Activated T-cell treated with anti-CD3 and anti-CD28 coated beads, Interleukin-2, amount 50 U/mL, for 4 hours (primary cell): ENCODE data around the gene PTPRT. TPM values are rescaled to one million over a fixed set of nuclear protein-coding genes. Genes with fewer than 3 reads are reported as not detected.

Experiments used
- ATAC-seq, 2 donors: fragments of 200-7000 bp; cut with Tn5 transposase; one replicate each; pipeline ENCODE4 v1.10.0; 2021
- DNase-seq: peaks from one replicate; pipeline ENCODE4 v3.0.0-alpha.2; 2020
- H3K27me3 Mint-ChIP-seq: one replicate; pipeline ENCODE4 v1.8.0; 2021; ENCODE audit warnings: low read depth, mixed read lengths
- H3K36me3 Mint-ChIP-seq: one replicate; pipeline ENCODE4 v1.8.0; 2022; ENCODE audit warnings: mixed read lengths; ENCODE audit not compliant: insufficient read depth
- H3K4me1 Mint-ChIP-seq: one replicate; pipeline ENCODE4 v1.8.0; 2021; ENCODE audit warnings: low read depth, mixed read lengths
- H3K4me3 Mint-ChIP-seq: one replicate; pipeline ENCODE4 v1.8.0; 2021; ENCODE audit warnings: mild to moderate bottlenecking, moderate library complexity, mixed read lengths
- H3K9me3 Mint-ChIP-seq: one replicate; pipeline ENCODE4 v1.8.0; 2021; ENCODE audit warnings: mixed read lengths
- total RNA-seq, 3 donors: library from RNA; stranded (reverse); gene quantifications; one replicate each; pipeline ENCODE4 v1.2.1, GENCODE V29; 2021

The PTPRT gene
- total RNA-seq, 3 donors from 2014 or later, result not detected

DNA sequence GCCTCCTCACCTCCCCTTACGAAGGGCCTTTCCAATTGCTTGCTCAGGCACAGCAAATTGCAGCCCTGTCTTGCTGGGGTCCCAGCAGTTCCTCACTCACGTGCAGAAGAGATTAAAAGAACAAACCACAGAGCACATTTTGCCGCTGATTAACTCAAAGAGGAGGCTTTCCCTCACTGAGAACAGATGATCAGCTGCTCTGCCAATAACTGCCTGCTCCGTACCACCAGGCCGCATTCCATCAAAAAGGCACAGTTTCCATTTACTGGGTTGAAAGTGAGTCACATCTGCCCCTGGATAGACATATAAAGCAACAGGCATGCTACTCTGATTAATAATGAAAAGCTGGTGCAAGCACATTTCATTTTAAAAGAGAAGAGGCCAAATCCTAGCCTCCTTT, 446.8 kb downstream of the PTPRT start:
- Mint-ChIP-seq H3K36me3 (no peaks in the 10 kb centered on the region), H3K4me1 (no peaks in the 10 kb centered on the region), H3K27me3 (no peaks in the 10 kb centered on the region), H3K9me3 (peaks cover 11% of the 10 kb centered on the region), H3K4me3 (no peak overlapping the region)
- ATAC-seq (no peak), DNase-seq (no peak)

DNA sequence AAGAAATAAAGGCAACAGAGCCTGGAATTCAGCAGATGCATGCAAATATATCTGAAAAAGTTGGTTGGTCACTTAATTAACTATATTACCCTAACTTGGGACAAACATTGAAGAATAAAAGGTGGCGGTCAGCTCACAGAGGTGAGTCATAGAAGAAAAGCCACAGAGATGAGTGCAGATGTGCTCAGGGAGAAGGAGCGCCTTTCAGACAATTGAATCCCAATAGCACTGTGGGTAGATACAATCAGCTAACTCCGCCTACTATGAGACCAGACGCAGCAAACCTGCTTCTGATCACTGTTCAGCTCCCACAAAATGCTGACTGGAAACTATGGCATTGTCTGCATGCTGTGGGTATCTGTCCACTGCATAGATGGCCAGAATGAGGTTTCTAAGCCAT, 447.8 kb downstream of the PTPRT start:
- H3K4me1 Mint-ChIP-seq, result no peaks in the 10 kb centered on the region
- peaks cover 11% of the 10 kb centered on the region for H3K9me3 Mint-ChIP-seq
- no peaks in the 10 kb centered on the region for H3K27me3 Mint-ChIP-seq
- ATAC-seq (no peak), DNase-seq (no peak)
- no peak overlapping the region for H3K4me3 Mint-ChIP-seq
- H3K36me3 Mint-ChIP-seq, result no peaks in the 10 kb centered on the region

DNA sequence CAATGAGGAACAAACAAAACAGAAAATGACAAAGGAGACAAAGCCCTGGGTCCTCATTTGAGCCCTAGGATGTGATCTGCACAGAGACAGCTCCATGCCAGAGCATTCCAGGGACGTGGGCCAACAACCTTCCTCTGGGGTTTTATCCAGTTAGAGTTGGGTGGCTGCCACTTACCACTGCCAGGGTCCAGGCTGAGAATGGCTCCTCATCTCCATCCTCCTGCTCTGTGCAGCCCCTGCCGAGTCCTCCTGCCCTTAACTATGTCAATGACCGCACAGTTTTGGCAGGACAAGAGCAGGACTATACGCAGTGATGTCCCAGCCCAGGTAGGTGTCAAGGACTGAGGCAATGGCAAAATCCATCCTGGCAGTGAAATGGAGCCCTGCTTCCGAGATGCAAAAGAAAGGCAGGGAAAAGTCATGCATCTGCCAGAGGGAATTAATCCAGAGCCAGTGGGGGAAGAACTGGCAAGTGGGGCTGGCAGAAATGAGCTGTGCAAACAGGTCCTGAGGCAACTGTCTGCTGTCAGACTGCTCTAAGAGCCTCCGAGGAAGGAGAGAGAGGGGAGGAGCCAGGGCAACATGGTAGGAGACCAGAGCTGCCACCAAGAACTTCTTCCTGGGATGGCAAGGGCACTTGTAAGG, 449.4 kb downstream of the PTPRT start:
- DNase-seq (no peak), ATAC-seq (no peak)
- Mint-ChIP-seq H3K36me3 (no peaks in the 10 kb centered on the region), H3K9me3 (peaks cover 7% of the 10 kb centered on the region), H3K4me3 (no peak overlapping the region), H3K4me1 (no peaks in the 10 kb centered on the region), H3K27me3 (peaks cover 5% of the 10 kb centered on the region)

- no peaks in the 10 kb centered on the region for H3K4me1 Mint-ChIP-seq
- H3K4me3 Mint-ChIP-seq, result no peak overlapping the region
- H3K27me3 Mint-ChIP-seq, result peaks cover 5% of the 10 kb centered on the region
- no peaks in the 10 kb centered on the region for H3K36me3 Mint-ChIP-seq
- H3K9me3 Mint-ChIP-seq, result peaks cover 7% of the 10 kb centered on the region
- DNase-seq (no peak), ATAC-seq (no peak)
Observed at GRCh38 chr20:42739683-42740082, 450.0 kb downstream of the PTPRT start.

DNA sequence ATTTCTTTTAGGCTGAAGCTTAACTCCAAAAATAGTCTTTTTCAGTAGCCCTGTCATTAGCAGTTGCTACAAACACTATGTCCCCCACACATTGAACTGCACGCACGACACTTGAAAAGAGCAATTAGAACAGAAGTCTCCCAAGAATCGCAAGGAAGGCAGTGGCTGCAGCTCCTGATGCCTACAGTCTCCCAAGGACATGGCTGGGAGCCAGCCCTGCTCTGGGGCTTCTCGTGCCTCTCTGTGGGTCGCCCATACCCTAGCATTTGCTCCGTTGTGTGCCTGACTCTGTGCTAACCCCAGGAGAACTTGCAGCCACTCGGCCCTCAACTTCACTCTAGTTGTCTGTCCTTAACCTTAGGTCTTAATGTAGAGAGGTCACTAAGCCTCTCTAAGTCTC, 454.2 kb downstream of the PTPRT start:
- Mint-ChIP-seq H3K4me1 (no peaks in the 10 kb centered on the region), H3K4me3 (no peak overlapping the region), H3K27me3 (peaks cover 5% of the 10 kb centered on the region), H3K9me3 (peaks cover 3% of the 10 kb centered on the region), H3K36me3 (no peaks in the 10 kb centered on the region)
- ATAC-seq, result no peak
- DNase-seq, result no peak

- Mint-ChIP-seq H3K4me3 (no peak overlapping the region), H3K36me3 (no peaks in the 10 kb centered on the region), H3K9me3 (peaks cover 3% of the 10 kb centered on the region), H3K27me3 (peaks cover 5% of the 10 kb centered on the region), H3K4me1 (no peaks in the 10 kb centered on the region)
- ATAC-seq (no peak), DNase-seq (no peak)
Observed at GRCh38 chr20:42734660-42735368, 454.9 kb downstream of the PTPRT start.

- DNase-seq (no peak), ATAC-seq (no peak)
- Mint-ChIP-seq H3K27me3 (no peaks in the 10 kb centered on the region), H3K4me1 (no peaks in the 10 kb centered on the region), H3K4me3 (no peak overlapping the region), H3K9me3 (peaks cover 9% of the 10 kb centered on the region), H3K36me3 (no peaks in the 10 kb centered on the region)
Observed at GRCh38 chr20:42721923-42722322, 467.8 kb downstream of the PTPRT start.

DNA sequence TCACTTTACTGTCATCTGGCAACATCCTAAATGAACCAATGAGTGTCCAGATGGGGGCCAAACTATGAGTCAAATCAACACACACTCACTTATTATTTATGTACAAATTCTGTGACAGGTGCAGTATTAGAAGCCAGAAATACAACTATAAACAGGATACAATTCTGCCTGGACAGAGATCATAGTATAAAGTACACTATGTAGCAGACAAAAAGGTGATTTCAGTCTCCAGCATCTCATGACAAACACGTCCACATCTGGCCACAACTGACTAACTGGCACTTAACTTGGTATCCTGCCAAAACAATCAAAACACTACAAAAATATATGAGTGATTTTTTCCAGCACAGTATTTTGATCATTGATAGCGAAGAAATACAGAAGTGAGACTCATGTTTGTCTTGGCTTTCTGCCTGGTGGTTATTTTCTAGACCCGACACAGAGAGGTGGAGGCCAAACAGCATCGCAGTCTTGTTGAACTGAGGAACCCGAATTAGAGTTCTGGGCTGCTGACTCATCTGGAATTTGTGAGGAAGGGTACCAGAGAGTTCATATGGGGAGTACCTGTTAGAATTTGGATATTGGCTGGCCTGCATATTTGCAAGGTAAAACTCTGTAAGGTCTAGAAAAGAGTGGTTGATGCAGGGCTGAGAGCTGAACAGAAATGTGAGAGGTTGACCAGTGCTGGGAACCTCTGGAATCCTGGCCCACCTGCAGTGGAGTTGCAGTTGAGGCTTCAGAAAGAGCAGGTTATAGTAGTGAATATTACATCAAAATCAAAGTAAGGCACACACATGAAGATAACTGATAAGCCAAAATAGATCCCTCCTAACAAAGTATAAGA, 475.2 kb downstream of the PTPRT start:
- Mint-ChIP-seq H3K27me3 (no peaks in the 10 kb centered on the region), H3K9me3 (peaks cover 16% of the 10 kb centered on the region), H3K4me3 (no peak overlapping the region), H3K36me3 (no peaks in the 10 kb centered on the region), H3K4me1 (no peaks in the 10 kb centered on the region)
- ATAC-seq, result no peak
- DNase-seq, result no peak

- H3K4me1 Mint-ChIP-seq, result no peaks in the 10 kb centered on the region
- no peak for DNase-seq
- ATAC-seq, result no peak
- H3K9me3 Mint-ChIP-seq, result peaks cover 20% of the 10 kb centered on the region
- no peaks in the 10 kb centered on the region for H3K36me3 Mint-ChIP-seq
- H3K27me3 Mint-ChIP-seq, result no peaks in the 10 kb centered on the region
- no peak overlapping the region for H3K4me3 Mint-ChIP-seq
Observed at GRCh38 chr20:42708266-42708665, 481.4 kb downstream of the PTPRT start.

GRCh38 chr20:42706759-42707158, 482.9 kb downstream of the PTPRT start:
- DNase-seq, result no peak
- ATAC-seq, result no peak
- H3K27me3 Mint-ChIP-seq, result no peaks in the 10 kb centered on the region
- no peaks in the 10 kb centered on the region for H3K4me1 Mint-ChIP-seq
- no peak overlapping the region for H3K4me3 Mint-ChIP-seq
- H3K36me3 Mint-ChIP-seq, result no peaks in the 10 kb centered on the region
- peaks cover 25% of the 10 kb centered on the region for H3K9me3 Mint-ChIP-seq

- no peak overlapping the region for H3K4me3 Mint-ChIP-seq
- peaks cover 19% of the 10 kb centered on the region for H3K9me3 Mint-ChIP-seq
- ATAC-seq (no peak), DNase-seq (no peak)
- no peaks in the 10 kb centered on the region for H3K4me1 Mint-ChIP-seq
- no peaks in the 10 kb centered on the region for H3K27me3 Mint-ChIP-seq
- no peaks in the 10 kb centered on the region for H3K36me3 Mint-ChIP-seq
Observed at GRCh38 chr20:42705550-42705949, 484.2 kb downstream of the PTPRT start.

GRCh38 chr20:42703744-42704143, 486.0 kb downstream of the PTPRT start:
- Mint-ChIP-seq H3K36me3 (no peaks in the 10 kb centered on the region), H3K4me3 (no peak overlapping the region), H3K9me3 (peaks cover 7% of the 10 kb centered on the region), H3K27me3 (no peaks in the 10 kb centered on the region), H3K4me1 (no peaks in the 10 kb centered on the region)
- DNase-seq (no peak), ATAC-seq (no peak)

DNA sequence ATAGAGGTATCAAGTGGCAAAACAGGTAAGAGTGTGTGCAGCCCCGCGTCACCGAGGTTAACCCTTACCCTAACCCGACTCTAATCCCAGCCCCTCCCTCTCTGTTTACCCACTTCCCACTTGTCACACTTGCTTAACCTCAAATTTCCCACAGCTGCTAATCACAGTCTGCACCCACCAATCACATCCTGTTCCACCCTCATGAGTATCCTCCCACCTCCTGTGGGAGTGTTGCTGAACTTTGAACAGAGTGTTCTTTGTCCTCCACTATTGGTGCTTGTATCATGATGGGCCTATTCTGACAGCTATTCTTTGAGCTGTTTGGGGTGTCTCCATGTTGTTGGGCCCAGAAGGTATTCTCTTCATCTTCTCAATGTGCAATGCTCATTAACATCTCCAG, 487.8 kb downstream of the PTPRT start:
- Mint-ChIP-seq H3K9me3 (peaks cover 7% of the 10 kb centered on the region), H3K4me1 (no peaks in the 10 kb centered on the region), H3K4me3 (no peak overlapping the region), H3K27me3 (no peaks in the 10 kb centered on the region), H3K36me3 (no peaks in the 10 kb centered on the region)
- no peak for DNase-seq
- no peak for ATAC-seq

- Mint-ChIP-seq H3K4me1 (no peaks in the 10 kb centered on the region), H3K27me3 (no peaks in the 10 kb centered on the region), H3K36me3 (no peaks in the 10 kb centered on the region), H3K9me3 (peaks cover 11% of the 10 kb centered on the region), H3K4me3 (no peak overlapping the region)
- ATAC-seq (no peak), DNase-seq (no peak)
Observed at GRCh38 chr20:42700372-42700771, 489.3 kb downstream of the PTPRT start.

GRCh38 chr20:42697962-42698361, 491.7 kb downstream of the PTPRT start:
- ATAC-seq (no peak), DNase-seq (no peak)
- H3K27me3 Mint-ChIP-seq, result no peaks in the 10 kb centered on the region
- H3K4me3 Mint-ChIP-seq, result no peak overlapping the region
- H3K4me1 Mint-ChIP-seq, result no peaks in the 10 kb centered on the region
- no peaks in the 10 kb centered on the region for H3K36me3 Mint-ChIP-seq
- H3K9me3 Mint-ChIP-seq, result peaks cover 6% of the 10 kb centered on the region
